ENCODE data around the gene MDGA2. TPM values are rescaled to one million over a fixed set of nuclear protein-coding genes. Genes with fewer than 3 reads are reported as not detected.

Gene MDGA2
- total and polyA plus RNA-seq, 8 donors = not detected

GRCh38 chr14:47009615-47010014 lies 665.8 kb downstream of the MDGA2 start:
- H3K4me3 ChIP-seq = no peak overlapping the region
- DNase-seq (no peak), FAIRE-seq (no peak), ATAC-seq (no peak)
- H3K27ac ChIP-seq = no peak overlapping the region
- TF ChIP-seq CTCF (IDR thresholded peaks at IDR 0.05) = no peak
- no peaks in the 10 kb centered on the region for H3K9me3 ChIP-seq
- 55 to 65% methylated on average over 3 of the region's 3 CpGs for WGBS, 2 donors
- H3K27me3 ChIP-seq = no peaks in the 10 kb centered on the region
- no peaks in the 10 kb centered on the region for H3K36me3 ChIP-seq
- no peaks in the 10 kb centered on the region for H3K4me1 ChIP-seq
- intact Hi-C loops (cut with DNase I) = no loop called here

GRCh38 chr14:47008732-47009131 lies 666.7 kb downstream of the MDGA2 start:
- Histone ChIP-seq H3K27ac (no peak overlapping the region), H3K4me3 (no peak overlapping the region), H3K4me1 (no peaks in the 10 kb centered on the region), H3K9me3 (no peaks in the 10 kb centered on the region), H3K27me3 (no peaks in the 10 kb centered on the region), H3K36me3 (no peaks in the 10 kb centered on the region)
- intact Hi-C loops (cut with DNase I) = no loop called here
- 73 to 93% methylated on average over 2 of the region's 2 CpGs for WGBS, 2 donors
- no peak for TF ChIP-seq CTCF (IDR thresholded peaks at IDR 0.05)
- ATAC-seq (no peak), DNase-seq (no peak), FAIRE-seq (no peak)

DNA sequence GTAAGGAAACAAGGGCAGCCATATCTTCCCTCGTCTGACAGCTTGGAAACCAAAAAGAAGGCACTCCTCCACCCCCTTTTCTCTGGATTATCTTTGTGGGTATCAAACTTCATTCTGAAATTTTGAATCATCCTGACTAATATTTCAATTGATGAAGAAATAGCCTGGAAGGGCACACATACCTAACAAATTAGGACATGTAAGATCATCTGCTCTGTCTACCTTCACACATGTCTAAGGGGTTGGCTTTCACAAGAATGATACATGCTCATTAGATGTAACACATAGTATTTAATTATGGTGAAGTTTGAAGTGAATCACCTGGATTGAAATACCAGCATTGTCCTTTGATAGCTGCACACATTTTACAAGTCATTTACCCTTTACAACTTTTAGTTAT lies 675.7 kb downstream of the MDGA2 start:
- Histone ChIP-seq H3K27ac (no peak overlapping the region), H3K9me3 (no peaks in the 10 kb centered on the region), H3K4me1 (no peaks in the 10 kb centered on the region), H3K4me3 (no peak overlapping the region), H3K27me3 (no peaks in the 10 kb centered on the region), H3K36me3 (no peaks in the 10 kb centered on the region)
- 32 to 37% methylated on average over 1 of the region's 1 CpG for WGBS, 2 donors
- no peak for TF ChIP-seq CTCF (IDR thresholded peaks at IDR 0.05)
- FAIRE-seq = no peak
- intact Hi-C loops (cut with DNase I) = no loop called here
- no peak for ATAC-seq
- no peak for DNase-seq

- DNase-seq (no peak), FAIRE-seq (no peak), ATAC-seq (no peak)
- Histone ChIP-seq H3K27me3 (no peaks in the 10 kb centered on the region), H3K27ac (no peak overlapping the region), H3K9me3 (no peaks in the 10 kb centered on the region), H3K4me1 (no peaks in the 10 kb centered on the region), H3K4me3 (no peak overlapping the region), H3K36me3 (no peaks in the 10 kb centered on the region)
- intact Hi-C loops (cut with DNase I) = no loop called here
- TF ChIP-seq CTCF (IDR thresholded peaks at IDR 0.05) = no peak
Observed at GRCh38 chr14:46989566-46989965, 685.8 kb downstream of the MDGA2 start.

DNA sequence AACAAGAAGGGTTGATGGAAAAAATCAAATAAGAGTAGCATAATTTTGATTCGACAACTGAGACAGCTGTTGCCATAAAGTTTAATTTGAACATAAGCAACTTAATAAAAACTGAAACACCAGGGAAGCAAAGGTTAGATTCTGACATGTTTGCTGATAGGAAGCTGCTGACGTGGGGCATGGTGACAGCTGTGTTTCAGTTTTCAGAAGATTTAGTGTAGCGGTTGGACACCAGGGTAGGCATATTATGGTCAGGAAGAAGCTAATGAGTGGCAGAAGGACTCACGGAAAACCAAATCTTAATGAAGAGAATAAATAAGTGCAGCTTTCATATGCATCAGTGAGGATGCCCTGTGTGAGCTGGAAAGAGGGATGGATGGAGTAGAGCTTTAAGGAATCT lies 687.1 kb downstream of the MDGA2 start:
- DNase-seq (no peak), ATAC-seq (no peak), FAIRE-seq (no peak)
- no peaks in the 10 kb centered on the region for H3K27me3 ChIP-seq
- TF ChIP-seq CTCF (IDR thresholded peaks at IDR 0.05) = no peak
- H3K4me3 ChIP-seq = no peak overlapping the region
- H3K27ac ChIP-seq = no peak overlapping the region
- WGBS, 2 donors = 60 to 72% methylated on average over 4 of the region's 4 CpGs
- H3K4me1 ChIP-seq = no peaks in the 10 kb centered on the region
- intact Hi-C loops (cut with DNase I) = no loop called here
- no peaks in the 10 kb centered on the region for H3K36me3 ChIP-seq
- no peaks in the 10 kb centered on the region for H3K9me3 ChIP-seq
